ENCODE results near the gene POSTN.

Gene POSTN

GRCh38 chr13:37616131-37616530 is 17.6 kb upstream of the POSTN start:
- H3K9me3 ChIP-seq (ENCODE audit: insufficient read depth, low read length), result no peaks in the 10 kb centered on the region
- H3F3A ChIP-seq (ENCODE audit: insufficient read depth), result no peaks in the 10 kb centered on the region
- H4K20me1 ChIP-seq (ENCODE audit: low read depth, low read length), result no peaks in the 10 kb centered on the region
- H3K4me2 ChIP-seq (ENCODE audit: low read depth, low read length, poor library complexity, severe bottlenecking), result no peak overlapping the region
- no peak overlapping the region for H2AFZ ChIP-seq (ENCODE audit: low read depth, low read length, severe bottlenecking)
- H3K27me3 ChIP-seq (ENCODE audit: low read length), result no peaks in the 10 kb centered on the region
- H3K27ac ChIP-seq (ENCODE audit: low read depth, low read length), result no peak overlapping the region
- H3K79me2 ChIP-seq (ENCODE audit: insufficient read depth, low read length), result no peaks in the 10 kb centered on the region
- no peaks in the 10 kb centered on the region for H3K36me3 ChIP-seq (ENCODE audit: low read length)
- no peak overlapping the region for H3K9ac ChIP-seq (ENCODE audit: low read length)
- H3K9me2 ChIP-seq (replicated peaks; ENCODE audit: insufficient read depth, low read length), result no peaks in the 10 kb centered on the region
- TF ChIP-seq CTCF (IDR thresholded peaks at IDR 0.05; ENCODE audit: insufficient read depth, low read length, poor library complexity, severe bottlenecking) (no peak), EZH2phosphoT487 (conservative IDR thresholded peaks at IDR 0.05; ENCODE audit: low read length) (no peak)
- no peak overlapping the region for H3K4me3 ChIP-seq (ENCODE audit: insufficient read depth, low read length, poor library complexity, severe bottlenecking)

GRCh38 chr13:37615276-37615675 is 16.7 kb upstream of the POSTN start:
- Histone ChIP-seq H3K9me3 (ENCODE audit: insufficient read depth, low read length) (no peaks in the 10 kb centered on the region), H3K9ac (ENCODE audit: low read length) (no peak overlapping the region), H3K9me2 (replicated peaks; ENCODE audit: insufficient read depth, low read length) (no peaks in the 10 kb centered on the region), H2AFZ (ENCODE audit: low read depth, low read length, severe bottlenecking) (no peak overlapping the region), H3K27ac (ENCODE audit: low read depth, low read length) (no peak overlapping the region), H4K20me1 (ENCODE audit: low read depth, low read length) (no peaks in the 10 kb centered on the region), H3K4me3 (ENCODE audit: insufficient read depth, low read length, poor library complexity, severe bottlenecking) (no peak overlapping the region), H3K36me3 (ENCODE audit: low read length) (no peaks in the 10 kb centered on the region), H3K79me2 (ENCODE audit: insufficient read depth, low read length) (no peaks in the 10 kb centered on the region), H3F3A (ENCODE audit: insufficient read depth) (no peaks in the 10 kb centered on the region), H3K4me2 (ENCODE audit: low read depth, low read length, poor library complexity, severe bottlenecking) (no peak overlapping the region), H3K27me3 (ENCODE audit: low read length) (no peaks in the 10 kb centered on the region)
- TF ChIP-seq EZH2phosphoT487 (conservative IDR thresholded peaks at IDR 0.05; ENCODE audit: low read length) (no peak), CTCF (IDR thresholded peaks at IDR 0.05; ENCODE audit: insufficient read depth, low read length, poor library complexity, severe bottlenecking) (no peak)

GRCh38 chr13:37613638-37614037 is 15.1 kb upstream of the POSTN start:
- no peaks in the 10 kb centered on the region for H3K27me3 ChIP-seq (ENCODE audit: low read length)
- H3K9me2 ChIP-seq (replicated peaks; ENCODE audit: insufficient read depth, low read length), result no peaks in the 10 kb centered on the region
- no peaks in the 10 kb centered on the region for H4K20me1 ChIP-seq (ENCODE audit: low read depth, low read length)
- no peaks in the 10 kb centered on the region for H3K36me3 ChIP-seq (ENCODE audit: low read length)
- no peak overlapping the region for H3K9ac ChIP-seq (ENCODE audit: low read length)
- no peaks in the 10 kb centered on the region for H3F3A ChIP-seq (ENCODE audit: insufficient read depth)
- no peaks in the 10 kb centered on the region for H3K79me2 ChIP-seq (ENCODE audit: insufficient read depth, low read length)
- no peak for TF ChIP-seq EZH2phosphoT487 (conservative IDR thresholded peaks at IDR 0.05; ENCODE audit: low read length)
- no peak for TF ChIP-seq CTCF (IDR thresholded peaks at IDR 0.05; ENCODE audit: insufficient read depth, low read length, poor library complexity, severe bottlenecking)
- no peak overlapping the region for H2AFZ ChIP-seq (ENCODE audit: low read depth, low read length, severe bottlenecking)
- no peak overlapping the region for H3K4me3 ChIP-seq (ENCODE audit: insufficient read depth, low read length, poor library complexity, severe bottlenecking)
- no peak overlapping the region for H3K4me2 ChIP-seq (ENCODE audit: low read depth, low read length, poor library complexity, severe bottlenecking)
- no peak overlapping the region for H3K27ac ChIP-seq (ENCODE audit: low read depth, low read length)
- no peaks in the 10 kb centered on the region for H3K9me3 ChIP-seq (ENCODE audit: insufficient read depth, low read length)
